GM12878 (cell line): ENCODE measurements around the gene TIMM17B.

Experiments
- BACH1 ChIP-seq: fragments of 450-650 bp; IDR thresholded peaks from 2 replicates; pipeline ENCODE4 v1.6.1; 2017; ENCODE audit warnings: mild to moderate bottlenecking, borderline replicate concordance
- BCL3 ChIP-seq: IDR thresholded peaks from 2 replicates; pipeline ENCODE4 v1.6.1; 2011; ENCODE audit warnings: borderline replicate concordance, low read depth, mild to moderate bottlenecking, moderate library complexity, low read length; ENCODE audit not compliant: insufficient read depth, poor library complexity, severe bottlenecking
- CTCF ChIP-seq, 3 experiments: IDR thresholded peaks in 2 of 3; conservative IDR thresholded peaks in 1 of 3; 2 replicates each; pipeline ENCODE4 v1.5.1; 2011; ENCODE audit warnings: low read depth in 3 of 3, low read length in 3 of 3, mild to moderate bottlenecking in 3 of 3, control low read depth in 2 of 3, moderate library complexity in 2 of 3, inconsistent platforms in 1 of 3, mixed read lengths in 1 of 3; ENCODE audit not compliant: control insufficient read depth in 2 of 3, insufficient read depth in 1 of 3; ENCODE audit errors: extremely low read depth in 1 of 3
- EP300 ChIP-seq, 2 experiments: fragments of 150-350 bp in 1 of 2; IDR thresholded peaks; 2 replicates each; pipeline ENCODE4 v1.6.1; 2011 to 2012; ENCODE audit warnings: low read depth in 2 of 2, low read length in 2 of 2, borderline replicate concordance in 1 of 2, improper control_type of control experiment in 1 of 2, inconsistent platforms in 1 of 2; ENCODE audit not compliant: control insufficient read depth in 1 of 2
- NFXL1 ChIP-seq: fragments of 450-650 bp; IDR thresholded peaks from 2 replicates; pipeline ENCODE4 v1.6.1; 2017; ENCODE audit warnings: antibody characterized with exemption, mild to moderate bottlenecking, borderline replicate concordance
- RAD21 ChIP-seq: IDR thresholded peaks from 2 replicates; pipeline ENCODE4 v1.6.1; 2011; ENCODE audit warnings: mild to moderate bottlenecking, low read depth, low read length, moderate library complexity; ENCODE audit not compliant: insufficient read depth
- SUPT20H ChIP-seq: IDR thresholded peaks from 2 replicates; pipeline ENCODE4 v1.6.1; 2011; ENCODE audit warnings: low read depth, mild to moderate bottlenecking, low read length, moderate library complexity, borderline replicate concordance; ENCODE audit not compliant: control insufficient read depth
- ZNF24 ChIP-seq: fragments of 450-650 bp; IDR thresholded peaks from 2 replicates; pipeline ENCODE4 v1.6.1; 2017; ENCODE audit warnings: antibody characterized with exemption, mild to moderate bottlenecking

- no peak for TF ChIP-seq ZNF24
- TF ChIP-seq SUPT20H, result no peak
- no peak for TF ChIP-seq NFXL1
- no peak for TF ChIP-seq BACH1
- TF ChIP-seq EP300 (IDR thresholded peaks at IDR 0.05; ENCODE audit: borderline replicate concordance in 1 of 2, control insufficient read depth in 1 of 2, low read depth in 2 of 2, low read length in 2 of 2), result no peak
- TF ChIP-seq RAD21, result no peak
- TF ChIP-seq BCL3, result no peak
- no peak for TF ChIP-seq CTCF (IDR thresholded peaks at IDR 0.05 in 2 of 3, conservative IDR thresholded peaks at IDR 0.05 in 1 of 3; ENCODE audit: control insufficient read depth in 2 of 3, extremely low read depth in 1 of 3, insufficient read depth in 1 of 3, low read depth in 3 of 3, low read length in 3 of 3)
Measured at GRCh38 chrX:48904626-48905025, 7.1 kb upstream of the TIMM17B start.
